GM13976 (cell line): Measurements from ENCODE around the gene PRDM8.

Source experiments
- DNase-seq: peaks from one replicate; pipeline ENCODE4 v3.0.0; 2012; ENCODE audit warnings: low spot score
- in situ Hi-C: fragments of 300-500 bp; cut with MboI; formaldehyde crosslinking; loops from one replicate; pipeline ENCODE4 v1.12.0; 2022; ENCODE audit warnings: low sequenced_read_pairs, mixed read lengths, inconsistent platforms; ENCODE audit not compliant: unreplicated experiment
- TF ChIP-seq, protein P1 (sequence below): IDR thresholded peaks from 2 replicates; pipeline ENCODE4 v1.5.1; 2012; ENCODE audit warnings: borderline replicate concordance, mild to moderate bottlenecking; ENCODE audit not compliant: insufficient read depth; ENCODE audit errors: extremely low read depth, missing control alignments, control extremely low read depth

The PRDM8 gene

DNA sequence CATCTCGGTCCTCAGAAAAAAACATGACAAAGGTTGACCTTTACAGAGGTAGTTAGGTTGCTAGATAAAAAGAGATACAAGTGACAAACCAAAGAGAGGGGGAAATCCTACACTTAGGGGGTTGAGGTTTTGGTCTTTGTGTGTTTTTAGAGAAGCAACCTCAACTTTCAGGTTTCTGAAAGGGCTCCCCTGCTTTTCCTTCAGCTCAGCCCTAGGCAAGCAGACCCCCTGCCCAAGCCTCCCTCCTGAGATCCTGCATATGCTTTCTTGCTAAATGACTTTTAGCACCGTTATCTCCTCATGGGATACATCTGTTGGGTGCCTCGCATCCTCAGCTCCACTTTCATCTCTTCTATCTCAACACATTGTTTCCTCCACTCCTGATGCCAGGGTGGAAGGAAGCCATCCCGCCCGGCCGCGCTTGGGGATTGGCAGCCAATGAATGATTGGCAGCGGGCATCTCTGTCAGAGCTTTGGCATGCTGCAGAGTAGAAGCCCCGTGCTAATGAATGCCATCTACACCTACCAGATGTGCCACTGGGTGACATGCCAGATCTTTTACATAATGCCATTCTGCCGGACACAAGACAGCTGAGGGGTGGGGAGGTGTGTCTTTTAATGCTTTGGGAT lies 15.0 kb upstream of the PRDM8 start:
- in situ Hi-C loops = loop anchor here (25.0 kb wide), 1 partner anchor 270 kb away; no protein-coding TSS in a partner anchor

GRCh38 chr4:80183250-80184052 lies 13.9 kb upstream of the PRDM8 start:
- no peak for DNase-seq
- in situ Hi-C loops = loop anchor here (25.0 kb wide), 1 partner anchor 271 kb away; no protein-coding TSS in a partner anchor
- TF ChIP-seq, protein P1, sequence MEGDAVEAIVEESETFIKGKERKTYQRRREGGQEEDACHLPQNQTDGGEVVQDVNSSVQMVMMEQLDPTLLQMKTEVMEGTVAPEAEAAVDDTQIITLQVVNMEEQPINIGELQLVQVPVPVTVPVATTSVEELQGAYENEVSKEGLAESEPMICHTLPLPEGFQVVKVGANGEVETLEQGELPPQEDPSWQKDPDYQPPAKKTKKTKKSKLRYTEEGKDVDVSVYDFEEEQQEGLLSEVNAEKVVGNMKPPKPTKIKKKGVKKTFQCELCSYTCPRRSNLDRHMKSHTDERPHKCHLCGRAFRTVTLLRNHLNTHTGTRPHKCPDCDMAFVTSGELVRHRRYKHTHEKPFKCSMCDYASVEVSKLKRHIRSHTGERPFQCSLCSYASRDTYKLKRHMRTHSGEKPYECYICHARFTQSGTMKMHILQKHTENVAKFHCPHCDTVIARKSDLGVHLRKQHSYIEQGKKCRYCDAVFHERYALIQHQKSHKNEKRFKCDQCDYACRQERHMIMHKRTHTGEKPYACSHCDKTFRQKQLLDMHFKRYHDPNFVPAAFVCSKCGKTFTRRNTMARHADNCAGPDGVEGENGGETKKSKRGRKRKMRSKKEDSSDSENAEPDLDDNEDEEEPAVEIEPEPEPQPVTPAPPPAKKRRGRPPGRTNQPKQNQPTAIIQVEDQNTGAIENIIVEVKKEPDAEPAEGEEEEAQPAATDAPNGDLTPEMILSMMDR = no peak

More for the DNA sequence above, 15.0 kb upstream of the PRDM8 start:
- TF ChIP-seq, protein P1 = no peak
- DNase-seq = no peak

- in situ Hi-C loops = loop anchor here (25.0 kb wide), 1 partner anchor 272 kb away; no protein-coding TSS in a partner anchor
- DNase-seq = peak; percentile 92
Observed at GRCh38 chr4:80184053-80184824, 13.1 kb upstream of the PRDM8 start.

DNA sequence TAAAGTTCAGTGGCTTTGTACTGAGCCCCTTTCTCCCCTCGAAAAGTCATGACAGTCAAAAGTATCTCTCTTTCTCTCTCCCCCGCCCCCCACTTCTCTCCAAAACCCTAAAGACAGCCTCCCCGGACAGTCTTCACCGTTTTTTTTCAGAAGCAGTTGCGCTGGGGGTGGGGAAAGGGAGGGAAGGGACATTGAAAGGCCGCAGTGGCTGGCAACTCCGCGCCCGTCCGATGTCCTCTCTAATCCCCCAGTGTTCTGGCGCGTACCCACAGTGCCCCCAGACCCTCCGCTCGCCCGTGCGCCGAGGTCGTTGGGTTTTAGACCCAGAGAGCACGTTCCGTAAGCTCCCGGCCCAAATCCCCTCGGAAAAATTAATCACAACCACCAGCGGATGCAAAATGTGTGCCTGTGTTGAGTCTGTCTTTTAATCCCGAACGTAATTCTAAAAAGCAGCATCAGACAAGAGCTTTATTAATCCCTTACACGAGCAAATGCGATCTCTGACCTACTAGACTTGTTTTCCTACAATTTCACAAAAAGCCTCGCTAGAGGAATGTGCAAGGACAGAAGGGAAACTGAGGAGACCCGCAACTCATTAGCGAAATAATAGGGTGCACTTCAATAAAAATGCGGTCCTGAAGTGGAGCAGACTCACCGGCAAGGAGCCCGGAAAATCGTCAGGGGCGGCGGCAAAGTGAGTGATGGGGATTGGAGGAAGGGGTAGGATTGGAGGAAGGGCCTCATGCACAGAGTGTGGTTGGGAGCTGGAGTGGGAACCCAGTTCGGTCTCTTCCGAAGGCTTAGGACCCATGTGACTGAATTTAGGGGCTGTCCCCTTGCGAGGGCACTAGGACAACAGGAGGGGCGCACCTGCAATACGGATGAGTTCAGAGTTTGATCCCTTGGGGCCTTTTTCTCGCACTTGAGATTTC lies 12.2 kb upstream of the PRDM8 start:
- in situ Hi-C loops = loop anchor here (25.0 kb wide), 1 partner anchor 273 kb away; no protein-coding TSS in a partner anchor

More at GRCh38 chr4:80184053-80184824, 13.1 kb upstream of the PRDM8 start:
- TF ChIP-seq, protein P1 = peak; percentile 88

GRCh38 chr4:80185787-80186548 lies 11.3 kb upstream of the PRDM8 start:
- TF ChIP-seq, protein P1 = no peak
- no peak for DNase-seq
- in situ Hi-C loops = loop anchor here (25.0 kb wide), 1 partner anchor 274 kb away; no protein-coding TSS in a partner anchor

More for the DNA sequence above, 12.2 kb upstream of the PRDM8 start:
- TF ChIP-seq, protein P1 = no peak
- DNase-seq = no peak
